ENCODE measurements around the gene RABEP2.

Gene RABEP2

GRCh38 chr16:28859326-28859725, 65.7 kb downstream of the RABEP2 start:
- Mint-ChIP-seq H3K27ac (no peak overlapping the region), H3K27me3 (no peaks in the 10 kb centered on the region), H3K9me3 (no peaks in the 10 kb centered on the region), H3K4me1 (peaks cover 23% of the 10 kb centered on the region), H3K36me3 (peaks cover 5% of the 10 kb centered on the region), H3K4me3 (no peak overlapping the region)
- no peak for DNase-seq
- CTCF ChIA-PET, result interaction anchor here (1.8 kb wide), 1 partner anchor 15 kb away, joined by 4 read pairs; no protein-coding TSS in a partner anchor

- CTCF ChIA-PET, result interaction anchor here (0.6 to 2.0 kb wide), 3 partner anchors 11 to 45 kb away, joined by 3 to 5 read pairs (median 4); no protein-coding TSS in a partner anchor
- H3K27me3 Mint-ChIP-seq, result no peaks in the 10 kb centered on the region
- H3K36me3 Mint-ChIP-seq, result peaks cover 5% of the 10 kb centered on the region
These were observed 66.6 kb downstream of the RABEP2 start for GRCh38 chr16:28858421-28858820.

More at GRCh38 chr16:28858421-28858820, 66.6 kb downstream of the RABEP2 start:
- Mint-ChIP-seq H3K4me3 (no peak overlapping the region), H3K27ac (no peak overlapping the region), H3K4me1 (peaks cover 15% of the 10 kb centered on the region), H3K9me3 (no peaks in the 10 kb centered on the region)
- DNase-seq, result no peak
